Endometrium (tissue), 2 donors: Measurements from ENCODE around the gene APOL6.
"Not testable (repeated sequence)": the region's sequence is repeated elsewhere in the genome, so short reads cannot be mapped to it uniquely, and the experiment has no call there.

ENCODE experiments used
- FAIRE-seq: peaks from 2 replicates; lab custom pipeline; 2012; peaks lifted over from hg19 to GRCh38; lab: Jason Lieb, UNC
- donor health status: control.
- donor health status: control.

Gene APOL6

GRCh38 chr22:35617137-35617755, 31.0 kb upstream of the APOL6 start, which contains the start of gene MB:
Gene MB (minus strand): TSS chr22:35617329. CDS start chr22:35617257, 72 bp downstream.
- no peak for FAIRE-seq

- FAIRE-seq: no peak
Measured at GRCh38 chr22:35618427-35619223, 29.6 kb upstream of the APOL6 start.

DNA sequence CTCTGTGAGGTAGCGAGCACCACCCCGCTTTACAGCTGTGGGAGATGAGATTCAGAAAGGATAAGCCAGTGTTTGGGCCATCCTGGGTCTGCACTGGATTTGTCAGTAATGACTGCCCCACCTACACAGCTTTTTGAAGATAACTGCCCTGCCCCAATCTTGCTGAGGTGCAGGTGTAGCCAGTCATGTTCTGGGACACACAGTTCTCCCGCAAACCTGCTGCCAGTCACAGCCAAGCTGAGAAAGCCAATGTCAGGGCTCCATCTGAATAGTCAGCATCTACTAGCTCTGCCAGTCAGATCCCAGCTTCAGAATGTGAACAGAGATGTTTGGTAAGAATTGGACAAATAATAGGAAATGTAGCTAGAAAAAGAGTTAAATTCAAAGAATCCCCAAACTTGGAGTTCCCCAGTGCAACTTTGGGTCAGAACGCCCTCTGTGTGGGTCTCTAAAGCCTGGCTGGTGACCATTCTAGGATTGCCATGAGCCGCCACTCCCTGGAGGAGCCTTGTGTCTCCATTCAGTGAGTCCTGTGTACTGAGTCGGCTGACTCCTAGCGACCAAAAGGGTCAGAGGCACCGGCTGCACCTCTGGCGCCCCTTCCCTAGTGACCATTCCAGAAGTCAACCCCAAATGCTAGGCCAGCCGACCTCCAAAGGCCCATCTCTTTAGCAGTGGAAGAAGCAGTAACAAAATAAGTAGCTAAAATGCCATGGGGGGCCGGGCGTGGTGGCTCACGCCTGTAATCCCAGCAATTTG, 28.7 kb upstream of the APOL6 start:
- no peak for FAIRE-seq

DNA sequence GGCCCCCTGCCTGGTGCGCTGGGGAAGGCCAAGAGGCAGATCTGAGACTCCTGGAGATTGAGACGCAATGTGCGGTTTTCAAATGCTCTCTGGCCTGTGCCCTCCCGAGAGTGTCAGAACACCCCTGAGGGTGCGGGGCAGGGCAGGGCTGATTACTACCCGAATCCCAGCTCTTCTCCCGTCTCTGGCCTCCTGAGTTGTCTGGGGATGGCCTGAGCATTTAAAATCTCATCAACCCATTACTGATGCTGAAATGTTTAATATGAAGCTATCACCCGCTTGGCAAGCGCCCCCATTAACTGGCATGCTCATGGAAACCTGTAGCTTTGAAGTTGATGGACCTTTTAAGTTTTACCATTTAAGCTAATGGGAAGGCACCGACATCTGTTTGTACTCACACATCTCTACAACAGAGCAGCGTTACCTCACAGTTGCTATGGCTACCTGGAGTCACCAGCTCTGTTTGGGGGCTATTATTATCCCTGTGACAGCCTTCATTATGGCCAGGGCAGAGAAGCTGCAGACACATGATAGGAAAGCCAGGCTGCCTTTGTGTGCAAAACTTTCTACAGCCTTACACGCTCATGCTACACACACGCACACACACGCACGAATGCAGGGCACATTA, 27.5 kb upstream of the APOL6 start:
- FAIRE-seq: no peak

DNA sequence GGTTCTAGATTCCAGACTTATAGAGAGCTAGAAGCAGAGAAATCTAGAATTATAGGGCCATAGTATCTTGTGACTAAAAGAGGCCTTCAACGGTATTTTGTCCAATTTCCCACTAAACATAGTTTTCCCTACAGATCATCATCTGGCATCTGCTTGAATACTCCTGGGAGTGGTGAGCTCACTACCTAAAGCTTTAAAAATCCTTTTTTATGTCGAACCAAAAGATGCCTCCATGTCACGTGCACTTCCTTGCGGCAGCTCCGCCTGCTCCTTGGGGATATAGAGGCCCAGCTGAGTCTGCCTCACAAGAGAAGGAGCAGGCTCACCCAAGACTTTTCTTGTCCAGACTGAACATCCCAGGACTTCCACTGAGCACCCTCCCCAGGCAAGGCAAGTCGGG, 26.8 kb upstream of the APOL6 start:
- no peak for FAIRE-seq

DNA sequence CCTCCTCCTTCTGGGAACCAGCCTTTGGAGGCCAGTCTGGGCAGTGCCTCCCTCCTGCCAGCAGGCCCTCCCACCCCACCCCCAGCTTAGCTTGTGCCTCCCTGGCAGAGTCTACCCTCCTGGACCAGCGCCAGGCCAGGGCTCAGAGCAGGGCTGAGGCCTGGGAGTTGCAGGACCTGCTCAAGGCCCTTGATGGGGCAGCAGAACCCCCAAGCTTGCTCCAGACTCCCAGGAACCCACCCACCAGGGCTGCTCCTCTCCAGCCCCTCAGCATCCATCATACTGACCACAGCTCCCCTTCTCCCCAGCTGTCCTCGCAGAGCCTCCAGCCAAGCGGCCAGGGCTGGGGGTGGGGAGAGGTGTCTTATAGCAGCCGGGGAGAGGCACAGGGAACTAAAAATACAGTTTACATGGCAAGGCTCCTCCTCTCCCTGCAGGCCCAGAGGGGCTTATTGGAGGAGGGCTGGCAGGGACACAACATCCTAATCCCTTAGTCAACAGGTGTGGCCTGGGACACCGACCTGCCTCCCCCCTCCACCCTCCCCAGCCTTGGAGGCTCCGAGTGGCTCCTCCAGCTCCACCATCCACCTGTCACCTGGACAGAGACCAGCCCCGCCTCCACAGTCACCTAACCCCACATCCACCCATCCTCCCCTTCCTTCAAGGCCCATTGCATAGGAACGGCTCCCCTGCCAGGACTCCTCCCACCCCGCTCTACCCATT, 25.9 kb upstream of the APOL6 start:
- no peak for FAIRE-seq

GRCh38 chr22:35623885-35624284, 24.4 kb upstream of the APOL6 start:
- not testable (repeated sequence) for FAIRE-seq

DNA sequence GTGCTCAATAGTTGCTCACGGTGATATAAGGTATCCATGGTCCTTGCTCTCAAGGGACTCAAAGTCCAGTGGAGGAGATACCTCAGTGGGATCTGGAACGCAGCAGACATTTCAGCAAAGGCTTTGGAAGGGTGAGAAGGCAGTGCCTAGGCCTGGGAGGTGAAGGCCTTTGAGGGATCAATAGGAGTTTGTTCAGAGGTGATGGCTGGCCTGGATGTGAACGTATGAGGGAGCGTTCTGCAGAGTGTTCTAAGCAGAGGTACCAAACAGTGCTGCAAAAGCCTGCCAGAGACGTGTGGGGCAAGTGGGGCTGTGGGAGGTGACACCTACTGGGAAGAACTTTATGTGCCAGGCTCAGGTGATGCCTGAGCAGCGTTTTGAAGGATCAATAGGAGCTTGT, 23.7 kb upstream of the APOL6 start:
- FAIRE-seq: no peak

- no peak for FAIRE-seq
Measured at GRCh38 chr22:35625763-35626432, 22.3 kb upstream of the APOL6 start.

DNA sequence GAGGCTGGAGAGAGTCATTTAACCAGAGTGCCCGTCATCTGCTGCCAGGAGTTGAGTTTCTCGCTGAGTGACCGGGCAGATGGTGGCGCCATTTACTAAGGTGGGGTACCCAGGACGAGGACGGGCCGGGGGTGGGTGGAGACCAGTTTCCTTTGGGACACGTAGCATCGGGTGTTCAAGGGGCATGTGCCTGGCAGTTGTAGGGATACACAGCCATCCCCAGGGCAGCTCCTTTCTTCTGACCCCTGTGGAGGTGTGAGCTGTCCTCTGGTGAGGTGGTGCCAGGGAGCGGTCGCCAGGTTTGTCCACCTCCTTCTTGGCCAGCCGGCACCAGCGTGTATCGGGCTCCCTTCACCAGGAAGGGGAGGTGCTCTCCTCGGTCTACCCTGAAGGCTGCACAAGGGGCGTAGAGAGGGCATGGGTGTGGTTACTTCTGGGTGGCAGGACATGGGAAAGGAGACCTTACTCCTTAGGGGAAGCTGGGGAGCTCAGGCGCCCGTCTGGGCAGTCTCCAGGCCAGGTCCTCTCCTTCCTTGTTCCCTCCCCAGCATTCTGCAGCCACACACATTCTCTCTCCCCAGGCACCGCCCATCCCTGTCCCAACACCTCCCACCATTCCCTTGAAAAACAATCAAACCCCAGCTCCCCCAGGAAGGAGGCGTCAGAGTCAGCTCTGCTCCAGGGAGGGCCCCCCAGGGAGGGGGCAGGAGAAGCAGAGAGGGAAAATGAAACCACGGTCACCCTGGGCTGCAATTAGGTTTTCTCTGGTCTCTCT, 20.8 kb upstream of the APOL6 start:
- peak; percentile 95 for FAIRE-seq

- FAIRE-seq: no peak
Measured at GRCh38 chr22:35628732-35629131, 19.5 kb upstream of the APOL6 start.

DNA sequence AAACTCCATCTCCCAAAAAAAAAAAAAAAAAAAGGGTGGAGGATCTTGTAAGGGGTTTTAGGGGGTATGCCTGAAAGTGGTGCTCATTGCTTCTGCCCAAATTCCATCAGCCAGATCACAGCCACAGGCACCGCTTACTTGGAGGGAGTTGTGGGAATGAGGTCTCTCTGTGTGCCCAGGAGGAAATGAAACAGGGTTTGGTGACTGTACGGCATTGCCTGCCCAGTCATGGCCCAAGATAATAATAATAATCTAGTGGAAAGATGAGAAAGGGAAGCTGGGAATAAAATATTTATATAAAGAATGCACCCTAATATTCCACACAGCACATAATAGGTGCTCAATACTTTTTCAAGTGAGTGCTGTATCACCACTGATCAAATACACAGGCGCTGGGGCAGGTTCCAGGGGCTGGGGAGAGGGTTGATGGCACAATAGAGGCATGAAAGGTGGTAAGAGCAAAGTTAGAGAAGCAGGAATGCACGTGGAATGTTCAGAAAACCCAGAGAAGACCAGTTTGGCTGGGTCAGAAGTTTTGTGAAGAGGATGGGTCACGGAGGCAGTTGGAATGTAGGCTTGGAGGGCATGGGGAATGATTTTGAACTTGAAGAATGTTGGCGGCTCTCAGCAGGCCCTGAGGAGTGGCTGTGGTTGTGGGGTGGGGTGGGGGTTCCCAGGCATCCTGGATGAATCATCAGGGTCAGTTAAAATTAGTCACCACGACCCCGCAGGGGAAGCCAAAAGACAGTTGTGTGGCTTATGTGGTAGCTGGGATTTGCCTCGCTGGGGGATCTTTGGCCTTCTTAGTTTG, 18.6 kb upstream of the APOL6 start:
- FAIRE-seq: peak; percentile 63

DNA sequence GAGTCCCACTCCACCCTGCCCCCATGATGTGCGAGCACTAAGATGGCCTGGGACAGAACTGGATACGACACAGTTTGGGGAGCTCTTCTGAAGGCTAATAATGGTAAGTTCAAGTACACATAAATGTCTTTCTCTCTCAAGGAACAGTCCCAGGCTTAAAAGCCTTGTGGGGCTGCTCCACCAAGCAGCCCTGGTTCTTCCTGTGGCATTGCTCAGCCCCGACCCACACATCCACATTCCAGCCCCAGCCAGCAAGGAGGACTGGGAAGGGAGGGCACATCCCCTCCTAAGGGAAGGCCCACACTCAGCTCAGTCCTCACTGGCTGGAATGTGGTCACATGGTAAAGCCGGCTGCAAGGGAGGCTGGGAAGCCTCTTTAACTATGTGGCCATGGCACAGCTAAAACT, 17.9 kb upstream of the APOL6 start:
- no peak for FAIRE-seq

DNA sequence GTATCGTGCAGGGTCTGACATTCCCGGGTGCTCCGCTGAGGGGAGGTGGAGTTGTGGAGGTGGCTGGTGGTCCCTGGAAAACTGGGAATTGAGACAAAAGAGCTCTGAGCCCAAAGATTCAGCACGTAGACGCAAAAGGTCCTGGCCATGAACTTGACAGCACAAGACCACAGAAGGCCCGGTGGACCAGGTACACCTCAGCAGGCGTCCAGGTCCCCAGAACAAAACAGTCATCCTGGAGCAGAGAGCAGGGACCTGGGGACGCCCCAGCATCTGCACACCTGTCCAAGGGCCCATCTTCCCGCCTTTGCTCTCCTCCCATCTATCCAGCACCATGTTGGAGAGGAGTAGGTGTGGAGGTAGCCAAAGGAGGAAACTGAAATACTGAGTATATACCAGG, 17.4 kb upstream of the APOL6 start:
- FAIRE-seq: no peak

DNA sequence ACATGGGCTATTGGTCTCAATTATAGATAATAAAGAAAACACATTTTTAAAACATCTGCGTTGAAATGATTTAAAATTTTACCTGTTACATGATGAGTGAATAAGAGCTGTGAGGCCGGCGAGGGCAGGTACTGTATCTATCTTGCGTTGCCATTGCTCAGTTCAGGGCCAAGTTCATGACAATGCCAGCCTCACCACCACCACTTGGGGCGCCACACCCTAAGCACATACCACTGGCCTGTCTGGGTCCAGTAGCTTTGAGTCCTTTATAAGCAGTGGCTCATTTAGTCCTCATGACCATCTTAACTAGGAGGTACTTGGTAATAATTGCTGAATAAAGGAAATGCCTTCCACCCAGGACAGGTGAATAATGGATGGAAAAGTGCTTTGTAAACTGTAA, 16.6 kb upstream of the APOL6 start:
- no peak for FAIRE-seq

DNA sequence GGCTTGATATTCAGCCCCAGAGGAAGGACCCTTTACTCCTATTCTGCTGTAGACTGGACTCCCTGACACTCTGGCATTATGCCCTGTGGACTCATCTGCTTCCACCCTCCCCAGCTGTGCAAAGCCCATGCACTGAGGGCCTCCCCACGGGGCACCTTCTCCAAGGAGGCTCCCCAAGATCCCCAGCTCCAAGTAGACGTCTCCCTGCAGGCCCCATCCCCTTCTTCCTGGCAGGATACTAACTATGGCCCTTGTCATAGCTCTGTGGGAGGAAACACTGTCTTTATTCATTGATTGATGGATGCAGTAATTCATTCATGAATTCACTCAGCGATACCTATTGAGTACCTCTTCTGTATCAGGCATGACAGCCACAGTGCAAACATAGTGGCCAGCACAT, 15.3 kb upstream of the APOL6 start:
- no peak for FAIRE-seq

DNA sequence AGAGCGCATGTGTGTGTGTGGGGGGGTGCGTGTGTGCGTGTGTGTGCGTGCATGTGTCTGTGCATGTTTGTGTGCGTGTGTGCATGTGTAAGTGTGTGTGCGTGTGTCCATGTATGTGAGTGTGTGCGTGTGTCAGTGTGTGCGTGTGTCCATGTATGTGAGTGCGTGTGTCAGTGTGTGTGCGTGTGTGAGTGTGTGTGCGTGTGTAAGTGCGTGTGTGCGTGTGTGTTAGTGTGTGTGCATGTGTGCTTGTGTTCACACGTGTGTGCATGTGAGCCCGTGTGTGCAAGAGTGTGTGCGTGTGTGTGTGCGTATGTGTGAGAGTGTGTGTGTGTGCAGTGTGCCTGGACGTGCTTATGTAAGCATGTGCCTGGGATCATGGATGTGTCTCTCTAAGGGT, 14.7 kb upstream of the APOL6 start:
- no peak for FAIRE-seq

GRCh38 chr22:35634015-35634414, 14.2 kb upstream of the APOL6 start:
- no peak for FAIRE-seq

DNA sequence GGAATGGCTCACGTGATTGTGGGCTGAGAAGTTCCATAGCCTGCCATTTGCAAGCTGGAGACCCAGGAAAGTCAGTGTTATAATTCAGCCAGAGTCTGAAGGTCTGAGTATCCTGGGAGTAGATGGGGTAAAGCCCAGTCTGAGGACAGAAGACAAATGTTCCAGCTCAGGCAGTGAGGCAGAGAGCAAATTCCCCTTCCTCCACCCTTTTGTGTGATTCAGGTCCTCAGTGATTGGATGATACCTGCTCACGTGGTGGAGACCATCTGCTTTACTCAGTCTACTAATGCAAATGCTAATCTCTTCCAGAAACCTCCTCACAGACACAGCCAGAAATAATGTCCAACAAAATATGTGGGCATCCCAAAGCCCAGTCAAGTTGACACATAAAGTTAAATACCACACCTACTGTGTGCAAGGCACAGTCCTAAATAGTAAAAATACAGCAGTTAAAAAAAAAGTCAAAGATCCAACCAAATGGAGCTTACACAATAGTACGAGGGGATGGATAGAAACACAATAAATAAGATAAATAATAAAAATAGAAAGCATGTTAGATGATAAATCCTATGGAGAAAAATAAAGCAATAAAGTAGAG, 13.2 kb upstream of the APOL6 start:
- FAIRE-seq: no peak
